HG03442 (cell line): ENCODE data around the gene COG5.
A peak's percentile ranks its signal among the peaks of the same experiment; 100 is the strongest.

Source experiments
- ATAC-seq: cut with Tn5 transposase; IDR thresholded peaks from one replicate; pipeline ENCODE4 v1.9.1; 2021; ENCODE audit warnings: mild to moderate bottlenecking, moderate library complexity; ENCODE audit not compliant: unreplicated experiment

The COG5 gene

DNA sequence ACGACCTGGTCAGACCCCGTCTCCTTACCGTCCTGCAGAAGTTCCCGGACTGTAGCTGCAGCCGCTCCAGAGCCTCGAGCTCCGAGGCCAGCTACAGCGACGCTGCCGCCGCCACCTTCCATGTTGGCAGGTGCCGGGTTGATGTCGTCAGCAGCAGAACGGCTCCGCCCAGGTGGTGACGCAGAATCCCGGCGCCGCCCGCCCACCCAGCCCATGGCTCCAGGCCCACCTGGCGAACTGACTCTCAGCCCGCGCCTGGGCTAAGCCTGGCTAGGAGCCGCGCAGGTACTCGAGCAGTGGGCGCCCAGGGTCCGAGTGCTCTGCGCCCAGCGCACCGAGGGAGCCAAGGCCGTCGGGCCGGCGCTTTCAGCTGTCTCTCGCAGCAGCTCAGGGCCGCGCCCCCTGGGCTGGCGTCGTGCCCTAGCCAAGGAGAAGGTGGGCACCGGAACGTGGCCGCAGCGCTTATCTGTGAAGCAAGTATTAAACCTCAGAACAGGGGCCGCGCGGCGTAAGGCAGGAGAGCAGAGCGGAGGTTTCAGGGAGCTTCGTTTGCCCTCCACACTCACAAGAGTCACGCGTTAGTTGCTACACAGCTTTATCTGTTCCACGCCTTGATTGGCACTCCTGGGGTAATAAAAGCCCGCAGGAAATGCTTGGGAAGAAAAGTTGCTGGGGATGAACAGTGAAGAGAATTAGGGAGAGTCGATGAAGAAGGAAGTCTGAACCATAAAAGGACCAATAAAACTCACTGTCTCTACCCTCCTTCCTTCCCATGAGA lies at the start of gene COG5, which contains the start of gene DUS4L:
TSS of gene COG5 (minus strand) at position 146 of the 778 bp plus-strand sequence. CDS start at position 122, 24 bp downstream.
TSS of gene DUS4L (plus strand) at position 197 of the 778 bp plus-strand sequence. CDS start 3,100 bp downstream, outside the sequence.
- peak; percentile 94 for ATAC-seq

DNA sequence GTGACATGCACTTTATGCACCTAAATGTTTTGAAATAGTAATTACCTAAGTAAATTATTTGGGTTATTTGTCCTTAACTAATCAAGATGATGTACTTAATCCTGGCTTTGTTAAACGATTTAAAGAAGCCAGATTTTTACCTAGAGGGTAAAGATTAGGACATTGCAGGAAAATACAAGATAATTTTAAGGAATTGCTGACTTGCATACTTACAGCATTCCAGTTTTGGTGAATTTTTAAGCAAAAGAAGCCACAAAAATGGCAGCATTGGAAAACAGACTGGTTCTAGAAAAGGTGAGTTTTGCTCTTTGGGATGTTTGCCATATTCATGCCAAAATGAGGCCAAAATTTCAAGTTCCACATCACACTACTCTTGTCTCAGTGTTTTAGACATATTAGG lies 49.7 kb upstream of the COG5 start:
- no peak for ATAC-seq

DNA sequence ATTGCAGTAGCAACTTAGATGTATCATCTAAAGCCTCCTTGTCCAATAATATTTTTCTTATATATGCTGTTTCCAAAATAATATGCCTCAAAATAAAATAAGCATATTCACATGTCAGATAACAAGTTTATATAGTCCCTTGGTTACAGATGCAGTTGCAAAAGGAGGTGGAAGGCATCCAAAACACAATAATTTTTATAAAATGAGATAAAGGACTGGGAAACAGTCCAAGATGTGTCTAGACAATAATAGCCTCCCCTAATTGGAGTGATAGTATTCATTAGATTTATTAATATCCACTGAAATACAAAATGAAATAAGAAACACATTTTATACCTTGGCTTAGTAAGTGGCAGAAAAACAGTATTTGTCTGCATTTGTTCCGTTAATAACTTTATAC lies 46.6 kb upstream of the COG5 start:
- ATAC-seq: no peak

DNA sequence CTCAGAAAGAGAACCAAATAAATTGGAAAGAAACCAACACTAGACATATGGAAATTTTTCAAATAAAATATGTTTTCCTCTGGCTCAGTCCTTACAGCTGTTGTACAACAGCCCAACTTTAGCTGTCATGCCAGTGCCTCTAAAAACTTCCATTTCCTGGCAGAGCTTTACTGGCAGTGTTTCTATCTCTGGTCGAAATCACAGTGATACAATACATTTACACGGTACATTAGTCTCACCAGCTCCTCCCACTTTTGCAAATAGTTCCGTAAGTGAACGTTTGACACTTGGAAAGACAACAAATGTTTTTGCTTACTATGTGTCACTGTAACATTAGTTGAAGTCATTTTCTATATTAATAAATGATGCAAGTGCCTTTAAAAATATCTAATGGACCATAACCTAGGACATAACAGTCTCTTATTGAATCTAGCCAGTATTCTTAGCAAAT lies 46.1 kb upstream of the COG5 start:
- ATAC-seq: no peak

DNA sequence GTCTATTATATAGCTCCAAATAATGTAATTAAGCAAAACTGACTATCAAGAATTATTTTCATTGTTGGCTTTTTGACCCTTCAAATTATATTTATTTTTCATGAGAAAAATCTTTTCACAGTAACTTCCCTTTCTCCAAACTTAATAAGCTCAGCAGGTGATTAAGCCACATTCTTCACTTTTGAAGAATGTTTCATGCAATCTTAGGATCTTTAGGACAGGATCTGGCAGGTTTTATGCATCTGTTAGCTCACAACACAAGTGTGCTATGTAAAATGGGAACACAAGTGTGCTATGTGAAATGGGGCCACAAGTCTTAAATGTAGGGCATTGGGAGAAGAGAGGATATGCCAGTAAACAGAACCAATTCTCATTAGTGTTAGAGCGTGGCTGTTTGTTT lies 42.6 kb upstream of the COG5 start:
- no peak for ATAC-seq

DNA sequence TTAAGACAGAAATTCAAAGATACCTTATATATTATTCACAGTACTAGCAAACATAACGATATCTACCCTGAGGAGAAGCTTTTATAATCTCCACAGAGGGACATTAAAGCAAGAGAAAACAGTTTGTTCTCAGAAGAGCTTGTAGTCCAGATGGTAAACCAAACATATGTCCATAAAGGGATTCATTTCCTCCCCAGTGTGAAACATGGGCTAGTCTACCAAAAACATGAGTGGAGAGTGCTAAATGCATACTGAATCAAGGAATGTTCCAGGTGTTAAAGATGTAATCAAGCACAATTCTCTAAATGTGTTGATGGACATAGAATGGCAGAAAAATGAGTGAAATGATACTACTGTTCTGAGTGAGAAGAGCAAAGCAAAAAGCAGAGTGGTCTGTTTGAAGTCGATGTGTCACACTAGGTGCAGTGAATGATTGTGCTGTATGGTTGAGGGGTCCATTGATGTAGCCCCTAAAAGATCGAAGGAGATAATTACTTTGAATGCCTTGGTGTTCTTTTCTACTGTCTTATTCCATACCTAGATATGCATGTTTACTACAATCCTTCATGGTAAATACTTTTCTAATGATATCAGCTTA lies 41.6 kb upstream of the COG5 start:
- ATAC-seq: no peak

DNA sequence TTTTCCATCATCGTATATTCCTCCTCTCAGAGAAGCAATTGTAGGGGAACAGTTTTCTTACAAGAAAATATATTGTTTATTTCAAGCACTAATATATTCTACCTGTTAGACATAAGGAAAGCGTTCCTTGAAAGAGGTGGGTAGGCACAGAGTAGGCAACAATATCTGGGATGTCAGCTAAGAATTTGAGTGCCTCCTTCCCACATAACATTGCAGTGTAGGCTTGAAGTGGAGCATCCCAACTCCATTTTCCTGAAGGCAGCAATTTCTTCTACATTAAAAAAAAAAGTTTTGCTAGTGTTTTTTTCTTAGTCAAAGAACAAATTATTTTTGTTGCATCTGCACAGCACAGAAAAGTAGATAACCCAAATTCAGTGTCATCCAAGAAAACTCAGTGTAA lies 37.1 kb upstream of the COG5 start:
- no peak for ATAC-seq

DNA sequence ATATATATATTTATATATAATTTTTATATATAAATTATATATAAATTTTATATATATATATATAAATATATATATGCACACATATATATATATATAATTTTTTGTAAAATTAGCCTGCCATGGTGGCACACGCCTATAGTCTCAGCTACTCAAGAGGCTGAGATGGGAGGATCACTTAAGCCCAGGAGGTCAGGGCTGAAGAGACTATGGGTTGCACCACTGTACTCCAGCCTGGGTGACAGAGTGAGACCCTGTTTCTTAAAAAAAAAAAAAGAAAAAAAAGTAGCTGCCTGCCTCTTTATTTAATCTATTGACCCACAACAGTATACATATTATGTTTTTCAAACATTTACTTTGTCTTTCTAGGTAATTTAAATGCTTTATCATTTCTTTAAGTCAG lies 35.5 kb upstream of the COG5 start:
- ATAC-seq: no peak

DNA sequence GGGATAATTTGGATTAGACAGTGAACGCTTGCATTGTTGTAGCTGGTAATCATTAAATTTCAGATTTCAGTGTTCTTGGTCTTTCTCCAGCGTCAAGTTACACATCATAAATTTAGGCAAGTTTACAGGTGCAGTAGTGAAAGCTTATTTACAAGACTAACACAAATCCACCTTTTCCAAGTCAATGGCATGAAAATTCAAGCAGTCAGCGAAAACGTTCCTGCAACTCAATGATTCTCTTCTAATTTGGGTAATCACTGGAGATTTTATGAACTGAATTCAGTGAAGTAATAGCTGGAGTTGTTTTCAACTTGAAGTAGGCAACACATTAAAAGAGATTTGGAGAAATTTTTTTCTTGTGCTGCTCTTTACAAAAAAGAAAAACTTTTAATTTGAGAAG lies 34.2 kb upstream of the COG5 start:
- no peak for ATAC-seq

DNA sequence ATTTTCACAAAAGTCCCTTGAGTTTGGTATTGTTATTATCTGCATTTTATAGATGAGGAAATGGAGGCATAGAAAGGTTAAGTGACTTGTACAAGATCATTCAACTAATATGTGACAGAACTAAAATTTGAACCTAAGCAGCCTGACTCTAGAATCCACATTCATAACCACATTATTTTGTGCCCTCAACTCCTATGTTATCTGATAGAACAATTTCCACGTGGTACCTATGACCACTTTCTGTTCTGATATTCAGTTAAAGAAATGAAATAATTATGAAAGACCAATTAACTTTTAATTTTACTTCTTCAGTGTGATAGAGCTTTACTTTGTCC lies 33.8 kb upstream of the COG5 start:
- ATAC-seq: no peak

DNA sequence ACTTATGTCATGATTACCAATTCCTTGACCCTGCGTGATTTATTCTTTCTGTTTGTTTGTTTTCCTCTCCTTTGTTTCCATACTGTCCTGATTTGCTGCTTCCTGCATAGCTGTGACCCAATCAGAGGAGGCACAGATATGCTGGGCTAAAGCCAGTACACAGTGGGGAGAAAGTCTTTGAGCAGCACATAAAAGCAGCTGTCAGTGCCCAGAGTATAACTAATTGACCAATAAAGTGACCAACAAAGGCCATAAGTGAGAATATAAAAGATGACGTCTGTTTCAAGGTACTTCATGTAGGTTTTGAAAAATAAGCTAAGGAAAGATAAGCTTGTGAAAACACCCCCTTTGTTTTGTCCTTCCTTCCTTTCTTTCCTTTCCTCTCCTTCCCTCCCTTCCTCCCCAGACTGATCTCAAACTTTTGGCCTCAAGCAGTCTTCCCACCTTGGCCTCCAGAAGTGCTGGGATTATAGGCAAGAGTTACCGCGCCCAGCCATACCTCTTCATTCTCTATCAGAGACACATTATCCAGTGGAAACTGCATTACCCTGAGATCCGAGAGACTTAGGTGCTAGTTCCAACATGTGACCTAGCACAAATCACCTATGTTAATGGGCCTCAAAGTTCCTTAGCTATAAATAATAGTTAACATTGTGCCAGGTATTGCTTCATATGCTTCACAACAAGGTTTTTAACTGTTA lies 33.3 kb upstream of the COG5 start:
- ATAC-seq: no peak

DNA sequence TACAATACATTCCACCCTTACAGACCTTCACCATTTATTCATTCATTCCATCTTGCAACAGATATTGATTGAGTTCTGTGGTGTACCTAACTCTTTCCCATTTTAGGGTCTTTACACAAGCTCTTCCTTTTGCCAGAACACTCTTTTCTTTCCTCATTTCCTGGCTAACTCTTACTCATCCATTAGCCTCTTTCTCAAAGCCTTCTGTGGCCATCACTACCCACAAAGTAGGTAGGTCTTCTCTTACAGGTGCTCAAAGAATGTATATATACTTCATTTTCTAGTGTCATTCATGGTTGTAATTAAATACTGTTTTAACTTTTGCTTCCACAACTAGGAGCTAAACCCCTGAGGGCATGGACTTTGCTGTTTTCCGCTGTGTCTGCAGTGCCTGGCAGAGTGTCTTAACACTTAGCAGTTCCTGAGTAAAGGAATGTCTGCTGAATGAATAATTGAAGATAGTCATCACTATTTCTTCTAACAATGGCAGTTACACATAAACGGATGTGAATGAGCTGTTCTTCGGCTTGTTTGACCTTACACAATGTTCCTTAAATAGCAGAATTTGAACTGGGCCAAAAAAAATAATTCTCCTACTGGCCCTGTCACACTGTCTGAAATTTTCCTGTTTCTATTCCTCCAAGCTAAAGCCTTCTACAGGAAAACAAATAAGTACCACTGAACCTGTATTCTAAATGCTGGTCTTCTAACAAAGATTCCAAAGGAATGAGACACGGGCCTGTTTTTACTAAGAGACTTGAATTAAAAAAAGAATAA lies 31.4 kb upstream of the COG5 start:
- no peak for ATAC-seq

DNA sequence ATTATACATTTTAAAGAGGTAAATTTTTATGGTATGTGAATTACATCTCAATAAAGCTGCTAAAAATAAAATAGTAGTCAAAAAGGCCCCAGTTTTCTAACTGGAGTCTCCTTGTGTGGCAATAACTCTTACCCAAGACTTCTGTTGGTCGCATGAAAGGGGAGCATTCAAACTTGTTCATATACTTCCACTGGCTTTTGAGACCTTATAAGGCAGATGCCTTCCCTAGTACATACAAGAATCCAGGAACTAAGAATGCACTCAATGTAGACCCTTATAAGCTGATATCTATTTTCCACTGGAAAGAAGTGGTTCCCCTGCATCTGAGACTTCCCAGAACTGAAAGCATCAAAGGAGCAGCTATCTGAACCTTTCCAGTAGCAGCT lies 29.3 kb upstream of the COG5 start:
- no peak for ATAC-seq

DNA sequence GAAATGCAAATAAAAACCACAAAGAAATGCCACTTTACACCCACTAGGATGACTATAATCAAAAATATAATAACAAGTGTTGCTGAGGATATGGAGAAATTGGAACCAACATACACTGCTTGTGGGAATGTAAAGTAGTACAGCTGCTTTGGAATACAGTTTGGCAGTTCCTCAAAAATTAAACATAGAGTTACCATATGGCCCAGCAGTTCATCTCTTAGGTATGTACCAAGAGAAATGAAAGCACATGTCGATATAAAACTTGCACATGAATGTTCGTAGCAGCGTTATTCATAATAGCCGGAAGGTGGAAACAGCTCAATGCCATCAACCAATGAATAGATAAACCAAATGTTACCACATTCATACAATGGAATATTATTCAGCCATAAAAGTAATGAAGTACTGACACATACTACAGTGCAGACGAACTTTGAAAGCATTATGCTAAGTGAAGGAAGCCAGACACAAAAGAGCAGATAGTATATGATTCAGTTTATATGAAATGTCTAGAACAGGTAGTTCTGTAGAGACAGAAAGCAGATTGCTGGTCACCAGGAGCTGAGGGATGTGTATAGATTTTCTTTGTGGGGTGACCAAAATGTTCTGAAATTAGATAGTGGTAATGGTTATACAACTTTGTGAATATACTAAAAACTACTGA lies 28.8 kb upstream of the COG5 start:
- ATAC-seq: no peak

DNA sequence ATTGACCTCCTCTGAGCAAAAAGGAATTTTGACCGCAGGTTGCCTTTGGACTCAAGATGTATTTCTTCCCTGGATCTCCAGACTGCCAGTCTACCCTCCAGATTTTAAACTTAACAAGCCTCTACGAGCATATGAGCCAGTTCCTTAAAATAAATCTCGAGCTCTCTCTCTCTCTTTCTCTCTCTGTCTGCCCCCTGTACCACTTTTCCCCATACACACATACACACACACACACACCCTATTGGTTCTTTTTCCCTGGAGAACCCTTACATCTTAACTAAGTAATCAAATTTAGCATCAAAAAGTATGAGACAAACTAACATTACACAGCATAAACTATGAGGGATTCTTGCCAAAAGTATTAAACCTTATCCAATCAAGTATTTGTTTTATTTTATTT lies 27.7 kb upstream of the COG5 start:
- no peak for ATAC-seq

DNA sequence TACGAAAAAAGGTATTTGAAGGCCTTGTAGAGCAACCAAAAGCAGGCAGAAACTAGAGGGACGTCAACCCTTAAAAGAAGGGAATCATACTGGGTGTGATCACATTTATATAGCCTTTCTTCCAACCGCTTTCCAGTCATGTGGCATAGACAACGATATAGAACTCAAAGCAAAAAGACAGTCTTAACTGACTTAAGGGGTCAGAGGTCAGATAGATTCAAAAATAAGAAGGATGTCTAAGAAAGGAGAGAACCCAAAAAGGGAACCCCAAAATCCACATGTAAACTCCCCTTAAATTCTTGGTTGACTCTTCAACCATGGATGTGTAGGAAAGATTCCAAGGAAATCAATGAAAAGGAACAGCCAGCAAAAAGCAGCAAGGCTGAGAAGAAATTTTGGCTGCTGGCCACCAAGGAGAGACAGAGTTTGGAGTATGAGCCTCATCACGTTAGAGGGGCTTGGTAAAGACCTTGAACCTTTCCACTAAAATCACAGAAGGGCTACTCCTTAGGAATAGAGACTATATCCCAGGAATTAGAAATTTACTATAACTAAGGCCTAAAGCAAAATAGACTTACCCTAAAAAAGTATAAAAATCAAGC lies 24.9 kb upstream of the COG5 start:
- no peak for ATAC-seq

DNA sequence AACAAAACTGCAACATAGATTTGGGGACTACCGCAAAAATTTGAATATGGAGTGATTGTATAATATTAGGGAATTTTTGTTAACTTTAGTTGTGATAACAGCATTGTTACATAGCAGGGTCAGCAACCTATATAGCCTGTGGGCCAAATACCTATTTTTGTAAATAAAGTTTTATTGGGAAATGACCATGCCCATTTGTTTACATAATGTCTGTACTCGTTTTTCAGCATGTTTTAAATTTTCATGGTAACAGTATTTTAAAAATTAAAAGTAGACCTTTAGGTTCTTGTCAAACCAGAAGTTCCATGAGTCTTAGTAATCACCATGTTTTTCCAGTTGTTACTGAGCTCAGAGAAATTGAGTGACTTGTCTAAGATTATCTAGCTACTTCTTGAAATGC lies 21.0 kb upstream of the COG5 start:
- no peak for ATAC-seq

DNA sequence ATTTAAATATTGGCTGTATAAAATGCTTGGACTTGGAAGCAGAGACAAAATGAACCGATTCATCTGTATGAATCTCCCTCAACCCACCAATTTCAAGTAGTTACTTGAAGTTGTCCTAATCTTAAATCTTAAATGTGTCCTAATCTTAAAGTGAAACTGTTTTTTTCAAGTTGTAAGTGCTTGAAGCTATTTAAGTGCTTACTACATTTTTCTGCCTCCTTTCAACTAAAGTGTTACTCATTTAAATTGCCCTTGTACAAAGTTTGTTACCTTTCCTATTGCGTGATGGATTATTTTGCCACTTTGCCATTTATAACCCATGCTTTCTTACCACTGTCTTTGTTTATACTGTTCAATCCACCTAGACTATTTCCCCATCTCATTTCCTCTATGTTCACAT lies 19.2 kb upstream of the COG5 start:
- ATAC-seq: no peak

DNA sequence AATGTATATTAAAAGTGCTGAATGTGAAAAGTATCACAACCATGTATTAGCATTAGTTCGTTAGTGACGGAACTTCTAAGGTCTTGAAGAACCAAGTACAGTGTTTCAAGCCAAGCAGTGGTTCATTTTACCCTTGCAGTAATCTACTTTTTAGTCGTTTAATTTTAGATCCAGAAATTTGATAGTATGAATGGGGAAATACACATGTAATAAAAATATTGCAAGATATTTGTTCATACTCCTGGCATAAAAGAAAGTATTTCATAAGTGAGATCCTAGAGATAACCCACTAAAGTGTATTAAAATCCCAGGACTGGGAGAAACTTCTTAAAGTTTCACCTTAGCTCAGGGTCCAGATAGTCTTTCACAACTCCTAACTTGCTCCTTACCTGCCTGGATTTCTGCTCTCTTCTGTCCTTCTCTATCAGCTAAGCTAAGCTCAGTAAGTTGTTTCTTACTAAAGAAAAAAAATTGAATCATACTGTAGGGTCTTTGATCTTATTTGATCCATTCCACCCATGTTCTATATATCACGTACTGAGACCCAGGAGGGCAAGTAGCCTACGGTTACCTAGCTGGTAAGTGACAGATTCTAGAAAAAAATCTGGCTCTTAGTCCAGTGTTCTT lies 17.8 kb upstream of the COG5 start:
- ATAC-seq: no peak
